GM23338 (cell line): ENCODE measurements around the gene KLK13. TPM values are rescaled to one million over a fixed set of nuclear protein-coding genes. Genes with fewer than 3 reads are reported as not detected.

Experiments used
- ATAC-seq: fragments of 200-7000 bp; cut with Tn5 transposase; 3 replicates; pipeline ENCODE4 v1.9.1; 2020
- DNase-seq: peaks from one replicate; pipeline ENCODE4 v3.0.0-alpha.2; 2015; ENCODE audit warnings: low spot score
- H2AFZ ChIP-seq: fragments of 200-600 bp; sonication (generic); 2 replicates; pipeline ENCODE4 v1.8.0; 2016; ENCODE audit warnings: antibody characterized with exemption, mild to moderate bottlenecking, moderate library complexity
- H3F3A ChIP-seq: fragments of 200-600 bp; sonication (generic); replicated peaks from 2 replicates; pipeline ENCODE4 v1.8.0; 2017; ENCODE audit warnings: antibody characterized with exemption, mixed run types, low read depth
- H3K27ac ChIP-seq: fragments of 200-600 bp; sonication (generic); 2 replicates; pipeline ENCODE4 v1.6.1; 2016; ENCODE audit warnings: low read depth
- H3K27me3 ChIP-seq: fragments of 200-600 bp; sonication (generic); 2 replicates; pipeline ENCODE4 v1.8.0; 2016; ENCODE audit warnings: mild to moderate bottlenecking, mixed run types, moderate library complexity; ENCODE audit not compliant: insufficient read depth
- H3K36me3 ChIP-seq: fragments of 200-600 bp; sonication (generic); 2 replicates; pipeline ENCODE4 v1.8.0; 2016; ENCODE audit warnings: mild to moderate bottlenecking; ENCODE audit not compliant: insufficient read depth
- H3K4me1 ChIP-seq: fragments of 200-600 bp; sonication (generic); 2 replicates; pipeline ENCODE4 v1.8.0; 2016; ENCODE audit warnings: mild to moderate bottlenecking, moderate library complexity; ENCODE audit not compliant: insufficient read depth
- H3K4me2 ChIP-seq: fragments of 200-600 bp; sonication (generic); 2 replicates; pipeline ENCODE4 v1.7.1; 2017; ENCODE audit warnings: mixed run types
- H3K4me3 ChIP-seq: fragments of 200-600 bp; sonication (generic); 2 replicates; pipeline ENCODE4 v1.6.1; 2016; ENCODE audit warnings: mixed run types
- H3K79me2 ChIP-seq: fragments of 200-600 bp; sonication (generic); replicated peaks from 2 replicates; pipeline ENCODE4 v1.8.0; 2017; ENCODE audit warnings: mild to moderate bottlenecking; ENCODE audit not compliant: insufficient read depth
- H3K9me2 ChIP-seq: fragments of 200-600 bp; sonication (generic); 2 replicates; pipeline ENCODE4 v1.8.0; 2017; ENCODE audit not compliant: insufficient read depth
- H4K20me1 ChIP-seq: fragments of 200-600 bp; sonication (generic); replicated peaks from 2 replicates; pipeline ENCODE4 v1.8.0; 2017; ENCODE audit warnings: mild to moderate bottlenecking; ENCODE audit not compliant: insufficient read depth
- H3K27ac Mint-ChIP-seq: 2 replicates; pipeline ENCODE4 v1.8.0; 2020; ENCODE audit warnings: inconsistent platforms, mild to moderate bottlenecking, moderate library complexity, mixed read lengths
- H3K27me3 Mint-ChIP-seq: 3 replicates; pipeline ENCODE4 v1.8.0; 2022; ENCODE audit warnings: low read depth, mild to moderate bottlenecking, moderate library complexity, mixed read lengths, inconsistent platforms; ENCODE audit not compliant: insufficient read depth, poor library complexity
- H3K36me3 Mint-ChIP-seq: 3 replicates; pipeline ENCODE4 v1.8.0; 2021; ENCODE audit warnings: low read depth, mild to moderate bottlenecking, inconsistent platforms, moderate library complexity, mixed read lengths
- H3K4me1 Mint-ChIP-seq: 3 replicates; pipeline ENCODE4 v1.8.0; 2020; ENCODE audit warnings: mild to moderate bottlenecking, inconsistent platforms, mixed read lengths
- H3K4me3 Mint-ChIP-seq: 3 replicates; pipeline ENCODE4 v1.8.0; 2021; ENCODE audit warnings: moderate library complexity, mild to moderate bottlenecking, inconsistent platforms, mixed read lengths
- H3K9me3 Mint-ChIP-seq: 3 replicates; pipeline ENCODE4 v1.8.0; 2020; ENCODE audit warnings: moderate library complexity, mild to moderate bottlenecking, inconsistent platforms, mixed read lengths
- CTCF ChIP-seq, 2 experiments: fragments of 200-600 bp in 1 of 2; sonication (generic) in 1 of 2; conservative IDR thresholded peaks; 2 replicates each; pipeline versions ENCODE4 v1.5.1 to v1.6.1; 2016 to 2017; ENCODE audit warnings: antibody characterized with exemption in 2 of 2, low read depth in 2 of 2, mild to moderate bottlenecking in 2 of 2, moderate library complexity in 1 of 2
- REST ChIP-seq: IDR thresholded peaks from one replicate; pipeline ENCODE4 v1.6.1; 2018; ENCODE audit warnings: antibody characterized with exemption; ENCODE audit not compliant: unreplicated experiment
- ZNF114 ChIP-seq: fragments of 250-450 bp; sonication (Bioruptor Pico); IDR thresholded peaks from 2 replicates; pipeline ENCODE4 v1.5.0; 2020; ENCODE audit warnings: mild to moderate bottlenecking, moderate library complexity
- ZNF462 ChIP-seq: fragments of 250-450 bp; sonication (Bioruptor Pico); IDR thresholded peaks from 2 replicates; pipeline ENCODE4 v1.5.0; 2020; ENCODE audit warnings: mild to moderate bottlenecking, moderate library complexity
- polyA plus RNA-seq: library from polyadenylated mRNA; unstranded; fragments of >200 nt; fragmentation: Nextera tagmentation; extraction: Ambion mirVana; gene quantifications from 2 replicates; pipeline ENCODE4 v1.2.1, GENCODE V29; 2016
- total RNA-seq: library from RNA; depleted of rRNA; stranded (reverse); fragments of >200 nt; shearing (Covaris generic); gene quantifications from 2 replicates; pipeline ENCODE4 v1.2.3, GENCODE V29; 2014

Gene KLK13
- total and polyA plus RNA-seq, 2 experiments from 2014 or later: 4.5 to 5.7 TPM

GRCh38 chr19:51096473-51097165, 31.7 kb upstream of the KLK13 start:
- Histone ChIP-seq H2AFZ (no peak overlapping the region), H3F3A (peaks cover 5% of the 10 kb centered on the region; the same call in 1 of the 2 replicates), H3K79me2 (no peaks in the 10 kb centered on the region), H3K27ac (0 out of 2 replicates have a peak overlapping the region, but pooled peaks have one; percentile 26), H3K4me2 (no peak overlapping the region), H3K9me2 (no peaks in the 10 kb centered on the region), H3K4me3 (no peak overlapping the region), H3K27me3 (no peaks in the 10 kb centered on the region; the same call in 1 of the 2 replicates), H3K4me1 (peaks cover 12% of the 10 kb centered on the region), H4K20me1 (no peaks in the 10 kb centered on the region), H3K36me3 (no peaks in the 10 kb centered on the region)
- Mint-ChIP-seq H3K4me3 (no peak overlapping the region; the same call in 2 of the 3 replicates), H3K9me3 (peaks cover 4% of the 10 kb centered on the region; the same call in 1 of the 3 replicates), H3K36me3 (peaks cover 5% of the 10 kb centered on the region; the same call in 1 of the 3 replicates), H3K27ac (no peak overlapping the region), H3K4me1 (peaks cover 24% of the 10 kb centered on the region), H3K27me3 (peaks cover 13% of the 10 kb centered on the region)
- ATAC-seq (no peak), DNase-seq (peak; percentile 57)
- TF ChIP-seq CTCF (conservative IDR thresholded peaks at IDR 0.05; ENCODE audit: low read depth in 2 of 2) (peak; percentile 48 to 65; a peak in 3 of 4 replicates), ZNF114 (no peak), ZNF462 (CRISPR knock-in tag) (no peak), REST (no peak)
